Measurements from ENCODE around the gene KCNQ2.

DNA sequence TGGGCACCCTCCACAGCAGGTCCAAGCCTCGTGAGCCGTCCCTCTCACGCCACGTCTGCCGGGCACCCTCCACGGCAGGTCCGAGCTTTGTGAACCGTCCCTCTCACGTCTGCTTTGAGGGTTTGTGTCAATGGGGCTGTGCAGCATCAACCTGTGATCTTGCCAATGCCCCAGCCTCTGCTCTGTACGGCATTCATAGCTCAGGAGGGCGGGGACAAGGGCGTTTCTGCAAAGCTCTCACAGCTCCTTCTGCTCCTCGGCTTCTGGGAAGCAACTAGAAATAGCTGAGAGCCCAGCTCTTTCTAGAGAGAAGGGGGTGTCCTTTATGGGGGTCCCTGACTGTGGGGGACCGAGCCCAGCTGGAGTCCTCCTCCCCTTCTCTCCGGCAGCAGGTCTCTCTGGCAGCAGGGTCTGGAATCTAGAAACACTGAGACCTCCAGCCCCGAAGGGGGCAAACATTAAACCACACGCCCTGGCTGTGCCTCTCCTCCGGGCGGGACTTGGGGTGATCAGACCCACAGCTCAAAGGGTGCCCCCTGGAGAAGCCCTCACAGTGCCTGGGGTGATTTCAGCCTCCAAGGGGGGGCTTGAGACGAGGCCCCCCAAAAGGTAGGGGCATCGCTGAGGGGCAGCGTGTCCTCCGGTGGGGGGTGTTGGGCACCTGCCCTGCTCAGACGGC lies 70.1 kb downstream of the KCNQ2 start:
- no peak for TF ChIP-seq EZH2 (IDR thresholded peaks at IDR 0.05)
- no peak for TF ChIP-seq TCF7L2 (IDR thresholded peaks at IDR 0.05; ENCODE audit: borderline replicate concordance, extremely low read depth, insufficient read depth, insufficient read length)
- TF ChIP-seq, protein P1, sequence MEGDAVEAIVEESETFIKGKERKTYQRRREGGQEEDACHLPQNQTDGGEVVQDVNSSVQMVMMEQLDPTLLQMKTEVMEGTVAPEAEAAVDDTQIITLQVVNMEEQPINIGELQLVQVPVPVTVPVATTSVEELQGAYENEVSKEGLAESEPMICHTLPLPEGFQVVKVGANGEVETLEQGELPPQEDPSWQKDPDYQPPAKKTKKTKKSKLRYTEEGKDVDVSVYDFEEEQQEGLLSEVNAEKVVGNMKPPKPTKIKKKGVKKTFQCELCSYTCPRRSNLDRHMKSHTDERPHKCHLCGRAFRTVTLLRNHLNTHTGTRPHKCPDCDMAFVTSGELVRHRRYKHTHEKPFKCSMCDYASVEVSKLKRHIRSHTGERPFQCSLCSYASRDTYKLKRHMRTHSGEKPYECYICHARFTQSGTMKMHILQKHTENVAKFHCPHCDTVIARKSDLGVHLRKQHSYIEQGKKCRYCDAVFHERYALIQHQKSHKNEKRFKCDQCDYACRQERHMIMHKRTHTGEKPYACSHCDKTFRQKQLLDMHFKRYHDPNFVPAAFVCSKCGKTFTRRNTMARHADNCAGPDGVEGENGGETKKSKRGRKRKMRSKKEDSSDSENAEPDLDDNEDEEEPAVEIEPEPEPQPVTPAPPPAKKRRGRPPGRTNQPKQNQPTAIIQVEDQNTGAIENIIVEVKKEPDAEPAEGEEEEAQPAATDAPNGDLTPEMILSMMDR (IDR thresholded peaks at IDR 0.05 in 2 of 3, conservative IDR thresholded peaks at IDR 0.05 in 1 of 3; ENCODE audit: borderline replicate concordance in 1 of 3, insufficient read depth in 1 of 3, low read depth in 2 of 3, low read length in 2 of 3) = no peak
- no peak for TF ChIP-seq CBX3 (IDR thresholded peaks at IDR 0.05; ENCODE audit: low read depth)
- TF ChIP-seq ELF1 (IDR thresholded peaks at IDR 0.05; ENCODE audit: borderline replicate concordance, low read depth) = no peak
- no peak for TF ChIP-seq ZFX (IDR thresholded peaks at IDR 0.05)
- no peak for TF ChIP-seq POLR2A (IDR thresholded peaks at IDR 0.05; ENCODE audit: borderline replicate concordance, extremely low read depth, insufficient read depth, insufficient read length)
- TF ChIP-seq, protein P2, sequence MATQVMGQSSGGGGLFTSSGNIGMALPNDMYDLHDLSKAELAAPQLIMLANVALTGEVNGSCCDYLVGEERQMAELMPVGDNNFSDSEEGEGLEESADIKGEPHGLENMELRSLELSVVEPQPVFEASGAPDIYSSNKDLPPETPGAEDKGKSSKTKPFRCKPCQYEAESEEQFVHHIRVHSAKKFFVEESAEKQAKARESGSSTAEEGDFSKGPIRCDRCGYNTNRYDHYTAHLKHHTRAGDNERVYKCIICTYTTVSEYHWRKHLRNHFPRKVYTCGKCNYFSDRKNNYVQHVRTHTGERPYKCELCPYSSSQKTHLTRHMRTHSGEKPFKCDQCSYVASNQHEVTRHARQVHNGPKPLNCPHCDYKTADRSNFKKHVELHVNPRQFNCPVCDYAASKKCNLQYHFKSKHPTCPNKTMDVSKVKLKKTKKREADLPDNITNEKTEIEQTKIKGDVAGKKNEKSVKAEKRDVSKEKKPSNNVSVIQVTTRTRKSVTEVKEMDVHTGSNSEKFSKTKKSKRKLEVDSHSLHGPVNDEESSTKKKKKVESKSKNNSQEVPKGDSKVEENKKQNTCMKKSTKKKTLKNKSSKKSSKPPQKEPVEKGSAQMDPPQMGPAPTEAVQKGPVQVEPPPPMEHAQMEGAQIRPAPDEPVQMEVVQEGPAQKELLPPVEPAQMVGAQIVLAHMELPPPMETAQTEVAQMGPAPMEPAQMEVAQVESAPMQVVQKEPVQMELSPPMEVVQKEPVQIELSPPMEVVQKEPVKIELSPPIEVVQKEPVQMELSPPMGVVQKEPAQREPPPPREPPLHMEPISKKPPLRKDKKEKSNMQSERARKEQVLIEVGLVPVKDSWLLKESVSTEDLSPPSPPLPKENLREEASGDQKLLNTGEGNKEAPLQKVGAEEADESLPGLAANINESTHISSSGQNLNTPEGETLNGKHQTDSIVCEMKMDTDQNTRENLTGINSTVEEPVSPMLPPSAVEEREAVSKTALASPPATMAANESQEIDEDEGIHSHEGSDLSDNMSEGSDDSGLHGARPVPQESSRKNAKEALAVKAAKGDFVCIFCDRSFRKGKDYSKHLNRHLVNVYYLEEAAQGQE (IDR thresholded peaks at IDR 0.05; ENCODE audit: low read depth) = no peak
- no peak for TF ChIP-seq POLR2AphosphoS5 (IDR thresholded peaks at IDR 0.05; ENCODE audit: low read depth, low read length)
- TF ChIP-seq YY1 (IDR thresholded peaks at IDR 0.05; ENCODE audit: extremely low read depth, insufficient replicate concordance, low read depth, low read length) = no peak
- TF ChIP-seq, protein P3, sequence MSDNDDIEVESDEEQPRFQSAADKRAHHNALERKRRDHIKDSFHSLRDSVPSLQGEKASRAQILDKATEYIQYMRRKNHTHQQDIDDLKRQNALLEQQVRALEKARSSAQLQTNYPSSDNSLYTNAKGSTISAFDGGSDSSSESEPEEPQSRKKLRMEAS (IDR thresholded peaks at IDR 0.05) = no peak

Data from HCT116 (cell line).